Skin epidermis (tissue), 12 donors: ENCODE data around the gene ZSWIM1.

ENCODE experiments used
- H3K27ac ChIP-seq, 21 experiments: fragments of 200-600 bp; sonication (generic) in 11 of 21; one replicate each; pipeline ENCODE4 v1.5.0; 2020; ENCODE audit warnings: mild to moderate bottlenecking in 3 of 21, inconsistent platforms in 2 of 21, moderate library complexity in 2 of 21
- H3K4me3 ChIP-seq, 7 experiments: fragments of 200-600 bp; sonication (generic) in 2 of 7; one replicate each; pipeline ENCODE4 v1.5.0; 2020; ENCODE audit warnings: inconsistent platforms in 2 of 7, mild to moderate bottlenecking in 2 of 7, moderate library complexity in 1 of 7

The ZSWIM1 gene

GRCh38 chr20:45880988-45881788 is at the start of gene ZSWIM1:
TSS of gene ZSWIM1 (plus strand) at chr20:45881227. CDS start at chr20:45882593, 1,366 bp downstream.
- Histone ChIP-seq H3K4me3 (peak within 1 kb of the TSS; percentile 34 to 71 (median 57)), H3K27ac (peak within 1 kb of the TSS in 20 of 21 experiments; percentile 50 to 95 (median 84))

DNA sequence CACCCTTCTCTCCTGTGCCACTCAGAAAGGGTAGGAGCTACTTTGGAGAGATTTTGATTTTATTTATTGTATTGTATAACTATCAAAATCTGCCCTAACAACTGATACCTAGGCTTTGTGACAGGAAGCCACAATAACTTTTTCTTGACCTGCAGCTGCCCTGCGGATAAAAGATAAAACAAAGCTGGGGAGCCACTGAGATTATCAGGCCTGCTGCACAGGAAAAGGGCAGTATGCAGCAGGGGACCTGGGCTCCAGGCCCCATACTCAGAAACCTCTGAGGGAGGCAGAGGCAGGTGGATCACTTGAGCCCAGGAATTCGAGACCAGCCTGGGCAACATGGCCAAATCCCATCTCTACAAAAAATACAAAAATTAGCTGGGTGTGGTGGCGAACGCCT is 48.4 kb upstream of the ZSWIM1 start:
- no peak overlapping the region for H3K4me3 ChIP-seq
- peak overlapping the region in 20 of 21 experiments; percentile 76 to 96 (median 91) for H3K27ac ChIP-seq

- Histone ChIP-seq H3K27ac (peak within 1 kb of the TSS; percentile 20 to 96 (median 91)), H3K4me3 (peak within 1 kb of the TSS; percentile 45 to 88 (median 64))
Measured at GRCh38 chr20:45833030-45833882, 47.8 kb upstream of the ZSWIM1 start, which contains the start of gene SNX21. TSS of gene SNX21 (plus strand) at chr20:45833799. CDS start at chr20:45833920, 121 bp downstream.

- peak overlapping the region; percentile 20 to 96 (median 91) for H3K27ac ChIP-seq
Measured at GRCh38 chr20:45833883-45834796, 46.9 kb upstream of the ZSWIM1 start.

DNA sequence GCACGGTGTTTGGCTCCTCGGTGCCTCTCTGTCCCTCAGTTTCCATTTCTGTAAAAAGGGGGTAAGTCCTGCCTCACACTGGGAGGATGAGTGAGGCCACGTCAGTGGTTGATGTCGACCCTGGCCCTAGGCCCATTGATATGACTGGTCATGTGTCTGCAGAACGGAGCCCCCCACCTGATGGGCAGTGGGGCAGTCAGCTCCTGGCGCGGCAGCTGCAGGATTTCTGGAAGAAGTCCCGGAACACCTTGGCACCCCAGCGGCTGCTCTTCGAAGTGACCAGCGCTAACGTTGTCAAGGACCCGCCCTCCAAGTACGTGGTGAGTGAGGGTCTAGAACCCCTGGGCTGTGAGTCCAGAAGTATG is 46.2 kb upstream of the ZSWIM1 start:
- H3K4me3 ChIP-seq: peak overlapping the region; percentile 45 to 88 (median 64)
- H3K27ac ChIP-seq: peak overlapping the region in 20 of 21 experiments; percentile 22 to 96 (median 91)

More at GRCh38 chr20:45833883-45834796, 46.9 kb upstream of the ZSWIM1 start:
- H3K4me3 ChIP-seq: peak overlapping the region; percentile 45 to 88 (median 64)

DNA sequence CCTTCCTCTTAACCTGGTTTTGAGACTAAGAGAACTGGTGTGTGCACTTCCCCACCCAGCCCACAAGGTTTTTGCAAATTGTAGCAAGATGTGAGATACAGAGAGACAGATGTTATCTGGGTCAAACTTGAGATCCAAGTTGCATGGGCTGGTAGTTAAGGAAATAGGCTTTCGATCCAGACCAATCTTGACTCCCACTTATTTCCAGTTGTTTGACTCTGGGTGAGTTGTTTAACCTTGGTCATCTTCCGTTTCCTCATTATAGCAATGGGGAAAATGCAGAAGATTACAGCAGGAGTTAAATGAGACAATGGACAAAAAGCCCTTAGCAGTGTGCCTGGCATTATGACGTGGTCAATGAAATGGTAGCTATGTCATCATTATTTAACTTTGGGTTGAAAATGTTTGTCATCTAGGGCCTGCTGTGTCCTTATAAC is 45.7 kb upstream of the ZSWIM1 start:
- Histone ChIP-seq H3K27ac (peak overlapping the region in 17 of 21 experiments; percentile 35 to 96 (median 91)), H3K4me3 (peak overlapping the region in 6 of 7 experiments; percentile 3 to 76 (median 63))

- H3K27ac ChIP-seq: peak overlapping the region in 16 of 21 experiments; percentile 35 to 94 (median 88)
- peak overlapping the region in 6 of 7 experiments; percentile 3 to 76 (median 36) for H3K4me3 ChIP-seq
Measured at GRCh38 chr20:45835825-45836224, 45.2 kb upstream of the ZSWIM1 start.

DNA sequence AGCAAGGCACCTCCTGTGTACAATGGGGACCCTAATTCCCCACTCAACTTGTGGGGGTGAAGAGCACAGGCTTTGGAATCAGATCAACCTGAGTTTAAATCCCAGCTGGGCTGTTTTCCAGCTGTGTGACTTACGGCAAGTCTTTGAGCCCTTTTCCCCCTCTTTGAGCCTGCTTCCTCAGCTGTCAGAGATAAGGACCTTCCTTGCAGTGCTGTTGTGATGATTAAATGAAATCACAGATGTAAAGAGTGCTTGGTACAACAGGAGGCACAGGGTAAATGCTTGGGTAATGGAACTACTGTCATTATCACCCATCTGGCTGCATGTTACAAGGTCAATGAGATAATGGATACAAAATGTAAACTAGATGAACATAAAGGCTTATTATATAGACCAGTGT is 44.2 kb upstream of the ZSWIM1 start:
- peak overlapping the region in 10 of 21 experiments; percentile 17 to 92 (median 64) for H3K27ac ChIP-seq
- no peak overlapping the region for H3K4me3 ChIP-seq

- Histone ChIP-seq H3K4me3 (no peak overlapping the region), H3K27ac (peak overlapping the region in 5 of 21 experiments; percentile 2 to 69 (median 22))
Measured at GRCh38 chr20:45840700-45841198, 40.3 kb upstream of the ZSWIM1 start.

- H3K4me3 ChIP-seq: no peak overlapping the region
- peak overlapping the region in 6 of 21 experiments; percentile 17 to 69 (median 38) for H3K27ac ChIP-seq
Measured at GRCh38 chr20:45841407-45842129, 39.5 kb upstream of the ZSWIM1 start.

GRCh38 chr20:45842169-45842812 is 38.7 kb upstream of the ZSWIM1 start:
- peak overlapping the region in 4 of 21 experiments; percentile 5 to 41 (median 37) for H3K27ac ChIP-seq

DNA sequence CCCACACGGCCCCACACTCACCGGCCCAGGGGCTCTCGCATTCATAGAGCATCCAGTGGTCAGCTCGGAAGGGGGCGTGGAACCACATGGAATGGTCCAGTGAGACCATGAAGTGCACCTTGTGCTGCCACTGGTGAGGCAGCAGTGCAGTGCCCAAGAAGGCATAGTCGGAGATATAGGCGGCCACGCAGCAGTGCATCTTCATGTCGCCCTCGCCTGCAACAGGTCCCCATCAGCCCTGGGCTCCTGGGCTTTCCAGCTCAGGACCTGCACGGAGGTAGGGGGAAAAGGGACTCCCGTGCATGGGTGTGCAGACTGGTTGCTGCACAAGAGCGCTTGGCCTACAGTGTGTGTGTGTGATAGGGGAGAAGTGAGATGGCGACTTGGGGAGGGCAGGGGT is 37.5 kb upstream of the ZSWIM1 start:
- H3K4me3 ChIP-seq: no peak overlapping the region
- peak overlapping the region in 1 of 21 experiments; percentile 22 for H3K27ac ChIP-seq

More at GRCh38 chr20:45842169-45842812, 38.7 kb upstream of the ZSWIM1 start:
- no peak overlapping the region for H3K4me3 ChIP-seq

DNA sequence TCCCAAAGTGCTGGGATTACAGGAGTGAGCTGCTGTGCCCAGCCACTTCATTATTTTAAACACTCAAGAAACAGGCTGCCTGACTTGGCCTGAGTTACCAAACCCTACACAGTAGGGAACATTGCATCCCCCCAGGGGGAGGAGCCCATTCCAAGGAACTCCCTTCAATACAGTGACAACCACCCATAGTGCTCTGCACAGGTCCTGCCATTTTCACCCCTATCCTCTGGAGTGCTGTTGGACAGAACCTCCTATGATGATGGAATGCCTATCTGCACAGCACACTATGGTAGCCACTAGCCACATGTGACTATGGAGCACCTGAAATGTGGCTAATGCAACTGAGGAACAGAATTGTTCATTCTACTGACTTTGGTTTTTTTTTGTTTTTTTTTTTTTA is 35.6 kb upstream of the ZSWIM1 start:
- no peak overlapping the region for H3K27ac ChIP-seq
- no peak overlapping the region for H3K4me3 ChIP-seq

GRCh38 chr20:45848421-45848820 is 32.6 kb upstream of the ZSWIM1 start:
- peak overlapping the region in 2 of 21 experiments; percentile 7 to 11 for H3K27ac ChIP-seq
- no peak overlapping the region for H3K4me3 ChIP-seq

- H3K27ac ChIP-seq: peak overlapping the region in 1 of 21 experiments; percentile 11
- no peak overlapping the region for H3K4me3 ChIP-seq
Measured at GRCh38 chr20:45848969-45849582, 32.0 kb upstream of the ZSWIM1 start.

DNA sequence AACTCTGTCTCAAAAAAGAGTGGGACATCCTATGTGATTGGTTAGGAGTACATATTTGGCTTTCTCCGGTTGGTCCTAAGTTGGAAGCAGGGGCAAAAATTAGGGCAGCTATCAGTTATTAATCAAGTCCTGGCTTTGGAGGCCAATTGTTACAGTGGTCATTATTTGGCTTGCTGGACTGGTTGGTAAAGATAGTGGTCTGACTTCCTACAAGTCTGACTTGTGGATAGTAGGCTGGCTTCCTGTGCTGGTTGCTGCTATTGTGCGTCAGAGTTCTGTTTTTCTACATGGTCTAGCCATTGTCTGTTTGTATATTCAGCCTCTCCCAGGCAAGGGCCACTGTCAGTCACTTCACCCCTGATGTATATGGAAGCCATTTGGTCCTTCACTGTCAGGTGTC is 30.8 kb upstream of the ZSWIM1 start:
- no peak overlapping the region for H3K27ac ChIP-seq
- no peak overlapping the region for H3K4me3 ChIP-seq

GRCh38 chr20:45850926-45851325 is 30.1 kb upstream of the ZSWIM1 start:
- no peak overlapping the region for H3K27ac ChIP-seq

More at GRCh38 chr20:45850926-45851325, 30.1 kb upstream of the ZSWIM1 start:
- H3K4me3 ChIP-seq: no peak overlapping the region
